Suprapubic skin (tissue), 4 donors: ENCODE measurements around the gene ZNF12. TPM values are rescaled to one million over a fixed set of nuclear protein-coding genes. Genes with fewer than 3 reads are reported as not detected.

ENCODE experiments used
- DNase-seq, 2 donors: peaks; one replicate each; pipeline ENCODE4 v3.0.0-alpha.2; 2019; ENCODE audit warnings: low spot score in 2 of 2
- H3K27ac ChIP-seq: fragments of 200-600 bp; sonication (generic); one replicate; pipeline ENCODE4 v1.5.1; 2019
- H3K27me3 ChIP-seq: fragments of 200-600 bp; sonication (generic); one replicate; pipeline ENCODE4 v1.5.1; 2019
- H3K36me3 ChIP-seq: fragments of 200-600 bp; sonication (generic); one replicate; pipeline ENCODE4 v1.5.1; 2019
- H3K4me1 ChIP-seq: fragments of 200-600 bp; sonication (generic); one replicate; pipeline ENCODE4 v1.5.1; 2019
- H3K4me3 ChIP-seq: fragments of 200-600 bp; sonication (generic); one replicate; pipeline ENCODE4 v1.5.1; 2019; ENCODE audit warnings: mild to moderate bottlenecking
- H3K9me3 ChIP-seq: fragments of 200-600 bp; sonication (generic); one replicate; pipeline ENCODE4 v1.5.1; 2019
- EP300 ChIP-seq: sonication (generic); formaldehyde crosslinking; IDR thresholded peaks from one replicate; pipeline ENCODE4 v1.6.1; 2017; ENCODE audit warnings: antibody characterized with exemption
- POLR2A ChIP-seq, 2 donors: fragments of 450-650 bp; IDR thresholded peaks; one replicate each; pipeline ENCODE4 v1.6.1; 2017; ENCODE audit warnings: antibody characterized with exemption in 2 of 2, mild to moderate bottlenecking in 2 of 2, moderate library complexity in 2 of 2
- POLR2AphosphoS5 ChIP-seq, 3 donors: sonication (generic); formaldehyde crosslinking; IDR thresholded peaks; one replicate each; pipeline ENCODE4 v1.6.1; 2017; ENCODE audit warnings: antibody characterized with exemption in 3 of 3
- WGBS: methylation state at CpG from one replicate; pipeline ENCODE4 v1.1.5; 2018; 5-methylcytosine and 5-hydroxymethylcytosine counted together
- total RNA-seq, 4 donors: library from RNA; depleted of rRNA; stranded (reverse); fragments of >200 nt; gene quantifications; one replicate each; pipeline ENCODE4 v1.1.0, GENCODE V29; 2016
- TF ChIP-seq, protein P1 (sequence below), 2 donors: fragments of 200-600 bp in 1 of 2; fragments of 450-650 bp in 1 of 2; sonication (generic) in 1 of 2; IDR thresholded peaks; one replicate each; pipeline ENCODE4 v1.5.1; 2016 to 2019; ENCODE audit warnings: antibody characterized with exemption in 2 of 2, mild to moderate bottlenecking in 1 of 2, moderate library complexity in 1 of 2

ZNF12 gene
- total RNA-seq, 4 donors from 2014 or later, result 17.9 to 33.0 (median 19.0) TPM

DNA sequence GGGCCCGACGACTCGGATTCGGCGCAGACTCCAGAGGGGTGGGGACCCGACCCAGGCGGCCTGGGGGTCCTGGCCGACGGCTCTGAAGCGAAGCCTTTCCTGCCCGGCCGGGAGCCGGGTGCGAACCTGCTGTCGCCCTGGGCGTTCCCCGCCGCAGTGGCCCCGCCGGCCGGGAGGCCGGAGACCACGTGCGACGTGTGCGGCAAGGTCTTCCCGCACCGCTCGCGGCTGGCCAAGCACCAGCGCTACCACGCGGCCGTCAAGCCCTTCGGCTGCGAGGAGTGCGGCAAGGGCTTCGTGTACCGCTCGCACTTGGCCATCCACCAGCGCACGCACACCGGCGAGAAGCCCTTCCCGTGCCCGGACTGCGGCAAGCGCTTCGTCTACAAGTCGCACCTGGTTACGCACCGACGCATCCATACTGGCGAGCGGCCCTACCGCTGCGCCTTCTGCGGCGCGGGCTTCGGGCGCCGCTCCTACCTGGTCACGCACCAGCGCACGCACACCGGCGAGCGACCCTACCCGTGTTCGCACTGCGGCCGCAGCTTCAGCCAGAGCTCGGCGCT is 54.2 kb downstream of the ZNF12 start:
- TF ChIP-seq POLR2AphosphoS5 (IDR thresholded peaks at IDR 0.05) (no peak), EP300 (no peak), POLR2A (IDR thresholded peaks at IDR 0.05) (no peak)
- TF ChIP-seq, protein P1, sequence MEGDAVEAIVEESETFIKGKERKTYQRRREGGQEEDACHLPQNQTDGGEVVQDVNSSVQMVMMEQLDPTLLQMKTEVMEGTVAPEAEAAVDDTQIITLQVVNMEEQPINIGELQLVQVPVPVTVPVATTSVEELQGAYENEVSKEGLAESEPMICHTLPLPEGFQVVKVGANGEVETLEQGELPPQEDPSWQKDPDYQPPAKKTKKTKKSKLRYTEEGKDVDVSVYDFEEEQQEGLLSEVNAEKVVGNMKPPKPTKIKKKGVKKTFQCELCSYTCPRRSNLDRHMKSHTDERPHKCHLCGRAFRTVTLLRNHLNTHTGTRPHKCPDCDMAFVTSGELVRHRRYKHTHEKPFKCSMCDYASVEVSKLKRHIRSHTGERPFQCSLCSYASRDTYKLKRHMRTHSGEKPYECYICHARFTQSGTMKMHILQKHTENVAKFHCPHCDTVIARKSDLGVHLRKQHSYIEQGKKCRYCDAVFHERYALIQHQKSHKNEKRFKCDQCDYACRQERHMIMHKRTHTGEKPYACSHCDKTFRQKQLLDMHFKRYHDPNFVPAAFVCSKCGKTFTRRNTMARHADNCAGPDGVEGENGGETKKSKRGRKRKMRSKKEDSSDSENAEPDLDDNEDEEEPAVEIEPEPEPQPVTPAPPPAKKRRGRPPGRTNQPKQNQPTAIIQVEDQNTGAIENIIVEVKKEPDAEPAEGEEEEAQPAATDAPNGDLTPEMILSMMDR (IDR thresholded peaks at IDR 0.05), result no peak
- Histone ChIP-seq H3K4me1 (no peaks in the 10 kb centered on the region), H3K27ac (no peak overlapping the region), H3K4me3 (no peak overlapping the region), H3K36me3 (peaks cover 84% of the 10 kb centered on the region), H3K27me3 (no peaks in the 10 kb centered on the region), H3K9me3 (no peaks in the 10 kb centered on the region)
- DNase-seq, result peak in 1 of 2 donors; percentile 52
- 97% methylated on average over 50 of the region's 75 CpGs for WGBS

DNA sequence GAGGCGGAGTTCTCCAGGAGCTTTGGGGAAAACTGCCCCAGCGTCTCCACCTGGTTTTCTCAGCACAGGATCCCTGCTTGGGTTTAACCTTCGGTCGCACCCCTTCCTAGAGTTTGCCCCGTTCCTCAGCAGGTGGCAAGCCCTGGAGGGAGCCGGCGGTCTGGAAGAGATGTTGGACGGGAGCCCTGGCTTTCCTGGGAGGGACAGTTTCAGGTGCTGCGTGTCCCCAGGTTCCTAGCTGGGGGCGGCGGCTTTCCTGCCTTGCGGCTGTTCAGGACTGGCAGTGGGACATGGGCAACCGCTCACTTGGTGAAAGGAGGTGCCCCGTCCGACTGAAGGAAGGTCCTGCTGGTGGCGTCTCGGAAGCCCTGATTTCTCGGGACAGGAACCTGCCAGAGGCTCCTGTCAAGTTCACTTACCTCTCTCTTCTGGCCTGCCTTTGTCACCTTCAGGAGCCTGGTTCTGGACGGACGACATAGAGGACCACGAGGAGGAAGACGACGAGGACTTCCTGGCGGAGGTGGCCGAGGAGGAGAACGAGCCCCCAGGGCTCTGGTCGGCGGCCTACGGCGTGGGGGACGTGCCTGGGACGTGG is 54.8 kb downstream of the ZNF12 start:
- peaks cover 90% of the 10 kb centered on the region for H3K36me3 ChIP-seq
- TF ChIP-seq, protein P1 (IDR thresholded peaks at IDR 0.05), result no peak
- no peak for TF ChIP-seq EP300
- WGBS, result 95% methylated on average over 31 of the region's 32 CpGs

DNA sequence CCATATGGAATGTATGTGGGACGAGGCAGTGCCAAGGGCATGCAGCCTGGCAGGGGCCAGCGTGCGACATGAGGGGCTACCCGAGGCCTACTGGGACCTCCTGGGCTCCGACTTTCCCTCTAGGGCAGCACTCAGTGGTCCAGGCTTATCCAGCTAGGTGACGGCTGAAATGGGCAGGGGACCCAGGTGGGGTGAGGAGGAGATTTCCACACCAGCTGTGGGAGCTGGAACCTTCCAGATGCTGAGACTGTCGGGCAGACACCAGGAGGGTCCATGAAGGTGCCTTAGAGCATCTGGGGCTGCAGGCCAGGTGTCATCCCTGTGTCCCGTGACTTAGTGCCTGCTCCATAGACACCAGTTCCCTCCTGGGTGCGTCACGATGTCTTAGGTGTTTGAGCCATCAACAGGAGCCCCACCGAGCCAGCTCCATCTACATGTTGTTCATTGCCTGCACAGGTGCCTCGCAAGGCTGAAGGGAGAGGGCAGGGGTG is 56.2 kb downstream of the ZNF12 start:
- Histone ChIP-seq H3K27me3 (no peaks in the 10 kb centered on the region), H3K36me3 (peaks cover 97% of the 10 kb centered on the region), H3K27ac (no peak overlapping the region), H3K9me3 (no peaks in the 10 kb centered on the region), H3K4me1 (no peaks in the 10 kb centered on the region), H3K4me3 (no peak overlapping the region)
- 97% methylated on average over 6 of the region's 12 CpGs for WGBS
- peak in 1 of 2 donors; percentile 72 for DNase-seq
- TF ChIP-seq POLR2A (IDR thresholded peaks at IDR 0.05) (no peak), POLR2AphosphoS5 (IDR thresholded peaks at IDR 0.05) (no peak), EP300 (no peak)
- TF ChIP-seq, protein P1 (IDR thresholded peaks at IDR 0.05), result no peak

More for the DNA sequence above, 54.8 kb downstream of the ZNF12 start:
- Histone ChIP-seq H3K27me3 (no peaks in the 10 kb centered on the region), H3K9me3 (no peaks in the 10 kb centered on the region), H3K27ac (no peak overlapping the region), H3K4me3 (no peak overlapping the region), H3K4me1 (no peaks in the 10 kb centered on the region)
- DNase-seq, result peak in 1 of 2 donors; percentile 74

DNA sequence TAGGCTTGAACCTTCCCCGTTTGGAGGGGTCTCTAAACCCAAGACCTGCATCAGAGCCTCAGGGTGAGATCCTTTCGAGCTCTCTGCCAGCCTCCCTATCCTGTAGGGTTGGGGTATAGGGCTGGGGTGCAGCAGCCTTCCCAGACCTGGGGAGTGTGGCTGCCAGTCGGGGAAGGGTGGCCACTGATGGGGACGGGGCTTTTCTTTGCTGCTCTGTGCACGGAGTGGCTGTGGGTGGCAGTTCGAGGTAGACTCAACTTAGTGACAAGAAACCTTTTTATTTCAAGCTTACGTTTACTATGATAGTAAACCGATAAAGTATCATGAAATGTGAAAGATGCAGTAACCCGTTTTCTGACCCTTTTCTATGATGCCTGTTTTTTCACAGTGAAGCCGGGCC is 56.7 kb downstream of the ZNF12 start:
- peak; percentile 32 to 69 for DNase-seq
- H3K4me1 ChIP-seq, result no peaks in the 10 kb centered on the region
- 96% methylated on average over 10 of the region's 10 CpGs for WGBS
- no peaks in the 10 kb centered on the region for H3K27me3 ChIP-seq
- no peaks in the 10 kb centered on the region for H3K9me3 ChIP-seq
- peaks cover 97% of the 10 kb centered on the region for H3K36me3 ChIP-seq
- TF ChIP-seq POLR2A (IDR thresholded peaks at IDR 0.05) (no peak), EP300 (no peak), POLR2AphosphoS5 (IDR thresholded peaks at IDR 0.05) (no peak)
- TF ChIP-seq, protein P1 (IDR thresholded peaks at IDR 0.05), result no peak
- no peak overlapping the region for H3K4me3 ChIP-seq
- H3K27ac ChIP-seq, result no peak overlapping the region

DNA sequence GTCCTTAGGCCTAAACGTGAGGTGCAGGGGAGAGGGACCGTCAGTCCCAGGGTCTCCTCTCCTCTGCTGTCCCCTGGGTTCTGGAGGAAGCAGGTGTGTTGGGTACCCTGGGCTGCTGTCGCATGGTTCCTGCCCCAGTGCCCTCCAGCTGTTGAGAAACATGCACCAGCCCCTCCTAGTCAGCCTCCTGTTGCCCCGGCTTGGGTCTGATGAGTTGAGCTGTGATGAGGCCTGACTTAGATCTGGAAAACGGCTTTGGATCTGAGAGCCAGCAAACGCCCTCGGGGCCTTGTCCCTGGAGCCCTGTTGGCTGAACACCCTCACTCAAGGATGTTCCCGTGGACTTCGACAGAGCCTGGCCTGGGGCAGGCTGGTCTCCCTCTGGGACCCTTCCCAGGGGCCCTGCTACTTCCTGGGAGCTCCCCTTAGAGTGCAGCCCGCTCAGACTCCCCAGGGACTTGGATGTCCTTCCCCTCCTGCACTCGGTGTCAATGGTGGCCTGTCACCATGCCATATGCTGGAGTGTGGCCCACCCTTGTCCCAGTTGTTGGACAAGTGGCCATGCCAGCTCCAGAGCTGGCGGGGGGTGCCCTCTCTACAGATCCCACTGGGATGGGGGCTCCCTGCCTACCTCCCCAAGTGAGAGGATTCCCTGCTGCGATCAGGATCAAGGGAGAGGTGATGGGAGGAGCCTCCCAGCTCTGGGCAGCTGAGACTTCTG is 57.3 kb downstream of the ZNF12 start:
- Histone ChIP-seq H3K36me3 (peaks cover 97% of the 10 kb centered on the region), H3K9me3 (no peaks in the 10 kb centered on the region), H3K4me3 (no peak overlapping the region), H3K27ac (no peak overlapping the region), H3K27me3 (no peaks in the 10 kb centered on the region), H3K4me1 (no peaks in the 10 kb centered on the region)
- TF ChIP-seq POLR2A (IDR thresholded peaks at IDR 0.05) (no peak), EP300 (no peak), POLR2AphosphoS5 (IDR thresholded peaks at IDR 0.05) (no peak)
- TF ChIP-seq, protein P1 (IDR thresholded peaks at IDR 0.05), result no peak
- peak in 1 of 2 donors; percentile 51 for DNase-seq
- 89% methylated on average over 4 of the region's 13 CpGs for WGBS
